Activated CD4-positive, alpha-beta T cell treated with anti-CD3 and anti-CD28 coated beads, Interleukin-2, amount 50 U/mL, for 1 hour (primary cell): ENCODE results near the gene CCDC86.

Source experiments
- DNase-seq: peaks from one replicate; pipeline ENCODE4 v3.0.0-alpha.2; 2020

CCDC86 gene

DNA sequence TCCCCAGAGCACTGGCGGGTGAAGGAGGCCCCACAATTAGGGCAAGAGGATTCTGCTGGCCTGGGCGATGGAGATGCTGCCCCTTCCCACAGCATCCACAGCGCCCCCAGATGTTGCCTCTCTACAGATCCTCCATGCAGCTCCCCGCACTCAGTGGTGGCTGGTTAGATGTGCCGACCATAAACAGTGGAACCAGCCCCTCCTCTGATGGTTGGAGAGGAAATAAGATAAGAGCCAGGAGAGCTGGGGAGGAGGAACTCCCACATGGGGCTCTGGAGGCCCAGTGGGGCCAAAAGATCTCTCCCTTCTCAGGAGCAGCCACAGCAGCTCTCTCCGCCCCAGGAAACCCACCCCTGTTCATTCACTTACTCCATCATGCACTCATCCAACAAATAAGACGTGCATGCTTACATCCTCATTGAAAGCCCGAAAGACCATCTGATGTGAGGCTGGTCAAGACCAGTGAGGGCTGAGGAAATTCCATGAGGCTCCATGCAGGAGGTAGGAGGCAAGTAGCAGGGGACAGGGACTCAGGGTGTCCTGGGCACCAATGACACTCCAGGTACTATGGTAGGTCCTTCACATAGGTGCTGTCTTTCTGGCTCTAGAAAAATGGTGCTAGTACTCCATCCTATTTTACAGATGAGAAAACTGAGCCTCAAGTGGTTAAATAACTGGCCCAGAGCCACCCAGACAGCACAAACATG lies 12.4 kb downstream of the CCDC86 start:
- no peak for DNase-seq

DNA sequence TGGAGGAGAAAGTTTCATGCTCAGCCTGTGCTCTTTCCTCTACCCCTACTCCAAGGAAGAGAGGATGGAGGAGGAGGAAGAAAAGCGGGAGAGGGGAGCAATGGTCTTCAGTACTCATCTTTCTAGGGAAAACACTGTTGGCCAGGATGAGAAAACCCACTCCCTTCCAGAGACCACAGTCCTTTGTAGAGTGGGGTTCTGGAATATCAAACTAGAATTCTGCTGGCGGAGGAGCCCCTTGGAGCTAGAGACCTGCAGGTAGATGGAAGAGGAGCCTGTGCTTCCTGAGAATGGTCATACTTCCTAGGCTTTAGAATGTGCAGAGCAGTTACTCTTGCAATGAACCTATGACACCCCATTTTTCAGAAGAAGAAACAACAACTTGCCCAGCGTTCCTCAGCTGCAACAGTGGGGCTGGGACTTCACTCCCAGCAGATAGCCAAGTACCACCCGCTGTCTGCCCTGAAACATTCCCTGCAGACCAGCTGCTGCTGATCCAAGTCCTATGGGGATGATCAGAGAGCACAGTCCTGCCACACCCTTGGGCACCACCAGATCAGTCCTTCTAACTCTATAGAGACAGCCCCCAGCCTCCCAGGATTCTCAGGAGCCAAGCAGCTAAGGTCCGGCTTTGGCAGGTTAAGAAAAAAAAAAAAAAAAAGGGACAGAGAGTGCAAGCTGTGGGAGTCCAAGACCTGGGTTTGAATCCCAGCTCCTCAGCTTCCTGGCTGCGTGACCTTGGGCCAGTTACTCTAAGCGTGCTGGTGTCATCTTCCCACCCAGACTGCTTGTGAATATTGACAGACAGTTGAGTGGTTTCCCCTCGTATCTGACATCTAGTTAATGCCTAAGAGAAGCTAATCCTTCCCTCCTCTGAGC lies 13.2 kb downstream of the CCDC86 start:
- no peak for DNase-seq

DNA sequence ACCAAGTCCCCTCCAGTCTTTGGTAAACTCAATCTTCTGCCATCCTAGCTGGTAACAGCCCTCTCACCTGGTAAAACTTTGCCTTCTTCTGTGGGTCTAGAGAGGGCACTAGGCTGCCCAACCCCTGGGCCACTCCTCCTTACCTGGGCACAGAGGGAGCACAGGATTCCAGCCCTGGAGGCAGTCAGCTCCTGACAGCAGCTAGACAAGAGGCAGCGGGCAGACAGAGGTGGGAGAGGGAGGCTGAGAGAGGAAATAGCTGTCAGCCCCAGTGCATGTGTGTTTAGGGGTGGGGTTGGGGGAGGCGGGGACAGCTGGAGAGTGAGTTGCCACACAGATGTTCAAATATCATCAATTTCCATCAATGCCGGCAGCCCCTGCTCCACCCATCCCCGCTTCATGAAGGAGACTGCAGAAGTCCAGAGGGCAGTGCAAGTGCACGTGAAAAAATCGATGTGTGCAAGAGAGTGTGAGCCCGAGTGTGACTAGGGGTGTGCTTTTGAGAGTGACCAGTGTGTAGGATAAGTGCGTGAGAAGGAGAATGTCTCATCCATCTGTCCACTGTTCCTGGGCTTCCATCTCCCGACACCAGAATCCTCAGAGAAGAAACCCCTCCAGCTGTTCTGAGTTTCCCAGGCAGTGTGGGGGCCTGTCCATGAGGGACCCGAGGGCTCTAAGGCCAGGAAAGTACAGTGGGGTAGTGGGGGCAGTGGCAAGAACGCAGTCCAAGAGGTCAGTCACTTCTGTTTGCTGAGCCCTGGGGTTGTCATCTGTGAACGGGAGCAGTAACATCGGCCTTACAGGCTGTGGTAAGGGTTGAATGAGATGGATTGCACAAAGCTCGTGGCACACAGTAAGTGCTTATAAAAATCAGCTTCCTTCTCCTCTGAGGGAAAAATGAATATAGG lies 14.1 kb downstream of the CCDC86 start, which contains the start of gene PTGDR2:
TSS of gene PTGDR2 (minus strand) at position 225 of the 908 bp plus-strand sequence. CDS start 2,228 bp downstream, outside the sequence.
- no peak for DNase-seq

DNA sequence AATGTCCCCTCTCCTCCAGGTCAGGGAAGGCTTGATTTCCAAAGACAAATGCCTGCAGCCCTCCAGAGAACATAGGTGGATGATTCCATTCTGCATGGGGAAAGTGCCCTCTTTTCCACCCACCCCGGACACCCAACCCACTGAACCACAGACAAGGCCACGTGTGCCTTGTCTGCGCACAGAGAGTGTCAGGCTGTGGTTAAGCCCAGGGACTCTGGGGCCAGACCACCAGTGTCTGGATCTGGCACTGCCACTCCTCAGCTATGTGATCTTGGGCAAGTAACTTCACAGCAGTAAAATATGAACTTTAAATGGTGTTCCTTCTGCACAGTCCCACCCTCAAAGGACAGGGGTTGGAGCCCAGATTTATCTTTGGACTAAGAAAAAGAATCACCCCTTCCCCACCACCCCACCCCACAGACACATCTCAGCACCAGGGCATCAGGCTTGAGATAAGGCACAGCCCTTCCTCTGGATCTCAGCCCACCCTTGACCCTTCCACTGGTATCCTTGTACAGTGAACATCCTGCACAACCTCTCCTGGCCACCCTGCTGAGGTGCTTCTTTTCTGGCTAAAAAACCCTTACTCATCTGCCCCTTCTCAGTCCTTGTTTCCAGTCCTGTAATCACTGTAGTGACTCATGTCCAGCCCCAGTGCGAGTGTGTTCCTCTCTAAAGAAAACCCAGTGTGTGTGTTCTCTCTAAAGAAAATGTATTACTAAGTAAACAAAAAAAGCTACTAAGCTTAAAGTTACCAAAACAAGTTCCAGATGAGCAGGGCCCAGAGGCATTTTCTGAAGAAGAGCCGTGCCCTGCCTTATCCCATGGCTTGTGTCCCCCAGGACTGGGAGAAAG lies 15.7 kb downstream of the CCDC86 start:
- no peak for DNase-seq

DNA sequence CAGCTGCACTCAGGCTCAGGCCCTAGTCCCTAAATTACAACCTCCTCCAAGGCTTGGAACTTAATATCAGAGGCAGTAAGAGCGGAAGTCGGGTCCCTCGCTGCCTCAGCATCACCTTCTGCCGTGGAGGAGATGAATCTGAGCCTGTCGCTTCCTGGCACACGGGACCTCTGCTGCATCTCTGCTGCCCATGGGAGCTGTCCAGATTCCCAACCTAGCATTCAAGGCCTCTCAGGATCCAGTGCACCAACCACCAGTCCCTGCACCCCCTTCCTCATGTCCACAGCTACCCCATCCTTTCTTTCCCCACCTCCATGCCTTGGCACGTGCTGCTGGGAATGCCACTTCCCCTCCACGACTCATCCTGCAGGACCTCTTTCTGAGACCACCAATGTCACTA lies 16.3 kb downstream of the CCDC86 start:
- DNase-seq: no peak

DNA sequence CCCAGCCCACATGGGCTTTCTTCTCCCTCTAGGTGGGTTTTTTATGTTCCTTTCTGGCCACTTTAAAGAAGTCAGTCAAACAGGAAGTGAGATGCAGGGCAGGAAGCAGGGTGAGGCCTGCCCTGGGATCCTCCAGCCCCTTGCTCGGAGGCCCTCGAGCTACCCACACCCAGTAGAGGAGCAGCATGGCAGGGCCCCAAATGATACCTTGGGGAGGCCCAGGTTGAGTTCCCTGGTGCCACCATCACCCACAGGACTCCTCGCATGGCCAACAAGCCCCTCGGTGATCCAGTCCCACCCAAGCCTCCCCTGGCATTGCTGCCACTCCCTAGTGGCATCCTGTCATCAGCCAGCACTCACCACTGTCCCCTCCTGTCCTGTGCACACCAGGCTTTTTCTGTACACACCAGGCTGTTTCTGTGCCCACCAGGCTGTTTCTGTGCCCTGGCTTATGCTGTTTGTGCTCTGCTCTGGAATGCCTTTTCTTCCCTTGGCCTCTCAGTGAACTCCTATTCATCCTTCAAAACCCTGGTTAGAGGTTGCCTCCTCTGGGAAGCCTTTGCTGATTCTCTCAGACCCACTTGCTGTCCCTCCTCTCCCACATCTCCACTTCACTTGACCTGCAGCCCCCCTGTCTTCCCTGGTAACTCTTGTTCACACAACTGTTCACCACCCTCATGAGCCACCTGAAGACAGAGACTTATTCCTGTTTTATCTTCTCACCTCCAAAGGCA lies 17.0 kb downstream of the CCDC86 start:
- DNase-seq: no peak

DNA sequence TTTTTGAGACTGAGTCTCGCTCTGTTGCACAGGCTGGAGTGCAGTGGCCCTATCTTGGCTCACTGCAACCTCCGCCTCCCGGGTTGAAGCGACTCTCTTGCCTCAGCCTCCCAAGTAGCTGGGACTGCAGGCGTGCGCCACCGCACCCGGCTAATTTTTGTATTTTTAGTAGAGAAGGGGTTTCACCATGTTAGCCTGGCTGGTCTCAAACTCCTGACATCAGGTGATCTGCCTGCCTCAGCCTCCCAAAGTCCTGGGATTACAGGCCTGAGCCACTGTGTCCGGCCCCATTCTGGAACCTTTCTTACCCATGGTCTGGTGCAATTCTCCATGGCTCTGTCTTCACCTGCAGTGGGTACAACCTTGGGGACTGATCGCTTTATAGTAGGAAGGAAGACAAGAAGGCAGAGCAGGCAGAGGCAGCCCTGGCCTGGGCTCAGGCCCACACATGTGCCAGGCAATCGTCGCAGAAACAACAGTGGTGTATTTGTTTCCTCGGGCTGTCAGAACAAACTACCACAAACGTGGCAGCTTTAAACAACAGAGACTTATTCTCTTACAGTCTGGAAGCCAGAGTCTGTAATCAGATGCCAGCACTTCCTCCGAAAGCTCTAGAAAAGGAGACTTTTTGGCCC lies 17.8 kb downstream of the CCDC86 start:
- no peak for DNase-seq

DNA sequence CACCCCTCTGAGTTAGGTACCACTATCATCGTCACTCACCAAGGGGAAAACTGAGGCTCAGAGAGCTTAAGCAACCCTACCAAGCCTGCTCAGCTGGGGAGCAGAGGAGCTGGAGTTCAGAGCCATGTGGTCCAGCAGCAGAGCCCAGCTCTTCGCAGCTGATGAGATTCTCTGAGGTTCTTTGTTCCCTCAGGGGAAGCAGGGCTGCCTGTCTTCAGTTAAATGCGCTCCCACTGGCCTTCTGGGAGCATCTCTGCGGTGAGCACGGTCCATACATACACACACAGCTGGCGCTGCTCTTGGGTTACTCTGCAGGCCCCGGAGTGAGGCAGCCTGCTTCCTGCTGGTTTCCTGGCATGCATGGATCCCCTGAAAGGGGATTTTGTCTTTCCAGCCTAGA lies 19.0 kb downstream of the CCDC86 start:
- no peak for DNase-seq

DNA sequence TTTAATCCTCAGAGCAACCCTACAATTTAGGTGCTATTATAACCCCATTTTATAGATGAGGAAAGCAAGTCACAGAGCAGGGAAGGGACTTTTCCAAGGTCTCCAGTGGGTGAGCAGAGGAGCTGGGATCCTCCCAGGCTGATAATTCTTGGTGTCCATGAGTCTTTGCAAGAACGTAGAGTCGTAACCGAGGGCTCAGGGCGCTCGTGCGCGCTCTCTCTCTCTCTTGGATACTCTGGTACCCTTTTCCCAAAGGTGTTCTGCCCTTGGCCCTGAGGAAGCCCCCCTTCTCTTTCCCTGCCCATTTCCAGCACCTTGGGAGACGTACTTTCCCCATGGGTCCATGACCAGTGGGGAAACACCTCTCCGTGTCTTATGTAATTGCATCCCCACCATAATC lies 20.3 kb downstream of the CCDC86 start:
- DNase-seq: no peak

DNA sequence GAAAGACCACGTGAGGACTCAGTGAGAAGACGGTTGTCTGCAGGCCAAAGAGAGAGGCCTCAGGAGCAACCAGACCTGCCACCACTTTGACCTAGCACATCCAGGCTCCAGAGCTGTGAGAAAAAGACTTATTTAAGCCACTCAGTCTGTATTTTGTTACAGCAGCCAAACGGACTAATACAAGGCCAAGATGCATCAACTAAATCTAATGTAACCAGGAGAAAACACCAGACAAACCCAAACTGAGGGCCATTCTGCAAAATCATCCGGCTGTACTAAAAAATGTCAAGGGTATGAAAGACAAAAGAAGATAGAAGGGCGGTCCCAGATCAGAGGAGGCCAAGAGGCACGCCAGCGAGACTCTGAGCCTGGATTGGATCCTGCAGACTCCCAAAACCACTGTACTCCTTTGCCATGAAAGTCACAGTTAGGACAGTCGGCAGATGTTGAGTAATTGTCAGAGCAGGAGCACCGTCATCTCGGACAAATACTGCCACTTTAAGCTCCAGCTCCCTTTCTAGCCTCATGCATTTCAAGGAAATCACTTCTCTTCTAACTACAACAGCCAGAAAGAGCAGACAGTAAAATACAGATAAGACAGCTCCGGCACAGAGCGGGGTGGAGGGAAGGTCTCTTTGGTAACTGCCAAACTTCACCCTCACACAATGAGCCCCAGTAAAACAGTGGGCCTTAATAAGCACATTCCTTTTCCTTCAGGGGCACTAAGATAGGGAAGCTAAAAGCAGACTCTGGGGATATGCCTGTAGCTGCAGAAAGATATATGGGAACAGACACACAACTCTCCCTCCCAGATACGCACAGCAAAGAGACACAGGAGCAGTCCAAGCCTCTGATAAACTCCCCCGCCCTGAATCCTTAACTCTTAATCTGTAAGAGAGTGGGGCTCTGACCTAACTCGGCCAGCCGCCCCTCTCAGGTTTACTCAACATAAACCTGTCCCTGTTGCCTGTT lies 21.9 kb downstream of the CCDC86 start:
- no peak for DNase-seq

DNA sequence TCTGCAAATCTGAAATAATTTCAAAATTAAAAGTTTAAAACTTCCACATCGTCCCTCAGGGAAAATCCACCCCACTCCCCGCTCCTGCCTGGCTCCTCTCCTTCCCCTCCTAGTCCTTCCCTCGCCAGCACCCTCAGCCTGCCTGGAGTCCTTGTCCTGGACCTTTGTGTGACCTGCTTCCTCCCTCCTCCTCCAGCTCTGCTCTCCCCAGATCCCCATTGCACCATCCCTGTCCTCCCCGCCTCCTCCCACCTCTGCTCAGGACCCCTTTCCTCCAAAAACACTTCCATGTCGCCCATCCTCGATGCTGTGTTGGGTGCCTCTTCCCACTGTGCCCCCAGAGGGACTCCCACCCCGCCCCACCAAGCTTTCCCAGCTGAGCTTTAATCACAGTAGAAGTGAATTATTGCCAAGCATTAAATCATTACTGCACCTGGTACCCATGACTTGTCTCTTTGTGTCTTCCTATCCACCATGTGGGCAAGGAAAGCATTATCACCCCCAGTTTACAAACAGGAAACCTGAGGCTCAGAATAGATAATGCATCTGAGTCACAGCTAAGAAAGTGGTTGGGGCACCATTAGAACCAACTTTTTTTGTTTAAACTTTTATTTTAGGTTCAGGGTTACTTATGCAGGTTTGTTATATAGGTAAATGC lies 23.1 kb downstream of the CCDC86 start:
- DNase-seq: no peak

DNA sequence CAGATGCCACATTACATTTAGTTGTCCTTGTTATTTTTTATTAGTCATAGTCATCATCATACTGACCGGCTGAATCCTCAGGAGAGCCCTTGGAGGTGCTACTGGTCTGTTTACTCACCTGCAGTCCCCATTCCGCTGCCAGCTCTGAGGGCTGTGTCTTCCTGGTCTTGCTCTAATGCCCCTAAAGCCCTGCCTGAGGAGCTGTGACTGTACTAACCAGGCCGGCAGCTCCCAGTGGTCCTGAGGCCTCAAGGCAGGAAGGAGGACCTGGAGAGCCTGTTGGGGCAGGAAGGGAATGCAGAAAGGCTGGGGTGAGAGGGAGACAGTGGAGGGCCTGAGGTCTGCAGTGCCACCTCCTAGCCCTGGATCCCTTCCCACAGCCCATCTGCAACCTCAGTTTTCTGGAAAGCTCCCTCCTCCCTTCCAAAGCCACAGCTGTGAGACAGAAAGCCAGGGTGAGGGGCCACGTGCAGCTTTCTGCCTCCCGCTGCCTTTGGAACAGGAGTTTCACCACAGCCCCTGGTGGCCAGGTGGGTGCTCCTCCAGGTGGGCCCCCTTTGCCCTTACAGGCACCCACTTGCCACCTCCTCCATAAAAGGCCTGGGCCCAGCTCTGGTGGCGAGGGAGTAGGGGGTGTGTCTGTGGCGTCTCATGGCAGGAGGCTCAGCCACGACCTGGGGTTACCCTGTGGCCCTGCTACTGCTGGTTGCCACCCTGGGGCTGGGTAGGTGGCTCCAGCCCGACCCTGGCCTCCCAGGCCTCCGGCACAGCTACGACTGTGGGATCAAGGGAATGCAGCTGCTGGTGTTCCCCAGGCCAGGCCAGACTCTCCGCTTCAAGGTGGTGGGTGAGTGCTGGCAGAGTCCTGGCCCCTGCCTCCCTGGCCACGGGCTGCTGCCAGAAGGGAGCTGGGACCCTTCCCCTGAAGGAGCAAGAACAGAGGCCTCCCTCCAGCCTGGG lies 25.3 kb downstream of the CCDC86 start, which contains the start of gene ZP1:
TSS of gene ZP1 (plus strand) at position 632 of the 960 bp plus-strand sequence. CDS start at position 652, 20 bp downstream.
- no peak for DNase-seq

DNA sequence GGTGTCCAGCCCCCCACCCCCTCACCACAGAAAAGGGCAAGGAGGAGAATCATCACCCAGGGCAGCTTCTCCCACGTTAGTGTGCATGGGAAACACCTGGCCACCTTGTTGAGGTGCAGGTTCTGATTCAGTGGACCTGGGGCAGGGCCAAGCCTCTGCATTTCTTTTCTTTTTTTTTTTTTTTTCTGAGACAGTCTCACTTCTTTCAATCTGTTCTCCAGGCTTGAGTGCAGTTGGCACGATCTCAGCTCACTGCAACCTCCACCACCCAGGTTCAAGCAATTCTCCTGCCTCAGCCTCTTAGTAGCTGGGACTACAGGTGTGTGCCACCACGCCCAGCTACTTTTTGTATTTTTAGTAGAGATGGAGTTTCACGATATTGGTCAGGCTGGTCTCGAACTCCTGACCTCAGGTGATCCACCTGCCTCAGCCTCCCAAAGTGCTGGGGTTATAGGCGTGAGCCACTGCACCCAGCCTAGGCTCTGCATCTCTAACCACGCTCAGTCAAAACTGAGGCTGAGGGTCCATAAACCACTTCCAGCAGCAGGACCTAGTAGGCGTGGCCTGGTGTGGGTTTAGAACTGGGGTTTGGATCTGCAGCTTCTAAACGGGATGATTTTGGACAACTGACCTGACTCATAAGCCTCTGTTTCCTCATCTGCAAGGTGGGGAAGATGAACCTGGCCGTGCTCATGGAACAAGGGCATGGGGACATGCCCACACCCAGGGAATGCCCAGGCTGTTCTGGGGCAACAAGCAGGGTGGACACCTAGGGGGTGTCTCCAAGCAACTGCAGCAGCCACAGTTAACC lies 26.2 kb downstream of the CCDC86 start:
- no peak for DNase-seq

DNA sequence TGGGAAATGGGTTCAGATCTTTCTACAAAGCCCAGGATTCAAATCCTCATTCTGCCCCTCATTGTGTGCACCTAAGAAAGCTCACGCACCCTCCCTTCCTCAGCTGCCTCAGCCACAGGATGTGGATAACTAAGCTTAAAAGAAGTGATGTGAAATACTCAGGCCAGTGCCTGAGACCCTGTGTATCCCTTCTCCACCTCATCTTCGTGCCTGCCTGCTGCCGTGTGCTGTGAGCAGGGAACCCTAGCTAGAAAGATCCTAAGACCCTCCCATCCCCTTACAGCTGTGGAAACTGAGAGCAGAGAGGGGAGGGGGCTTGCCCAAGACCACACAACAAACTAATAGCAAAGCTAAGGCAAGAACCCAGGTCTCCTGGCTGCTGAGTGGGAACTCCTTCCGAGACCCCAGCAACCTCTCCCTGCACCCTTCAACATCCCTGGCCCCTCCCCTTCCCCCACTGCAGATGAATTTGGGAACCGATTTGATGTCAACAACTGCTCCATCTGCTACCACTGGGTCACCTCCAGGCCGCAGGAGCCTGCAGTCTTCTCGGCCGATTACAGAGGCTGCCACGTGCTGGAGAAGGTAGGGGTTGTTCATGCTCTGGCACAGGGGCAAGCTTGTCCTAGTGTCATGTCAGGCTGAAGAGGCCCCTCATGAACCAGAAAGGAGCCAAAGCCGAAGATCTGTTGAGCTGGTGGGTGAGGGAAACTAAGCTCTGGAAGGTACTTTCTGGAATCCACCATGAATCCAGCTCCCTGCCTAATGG lies 27.0 kb downstream of the CCDC86 start:
- no peak for DNase-seq

DNA sequence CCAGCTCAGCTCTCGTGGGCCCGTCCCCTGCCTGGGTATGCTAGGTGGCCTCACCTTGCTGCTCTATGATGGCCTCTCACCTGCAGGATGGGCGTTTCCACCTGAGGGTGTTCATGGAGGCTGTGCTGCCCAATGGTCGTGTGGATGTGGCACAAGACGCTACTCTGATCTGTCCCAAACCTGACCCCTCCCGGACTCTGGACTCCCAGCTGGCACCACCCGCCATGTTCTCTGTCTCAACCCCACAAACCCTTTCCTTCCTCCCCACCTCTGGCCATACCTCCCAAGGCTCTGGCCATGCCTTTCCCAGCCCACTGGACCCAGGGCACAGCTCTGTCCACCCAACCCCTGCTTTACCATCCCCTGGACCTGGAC lies 27.5 kb downstream of the CCDC86 start:
- DNase-seq: no peak

DNA sequence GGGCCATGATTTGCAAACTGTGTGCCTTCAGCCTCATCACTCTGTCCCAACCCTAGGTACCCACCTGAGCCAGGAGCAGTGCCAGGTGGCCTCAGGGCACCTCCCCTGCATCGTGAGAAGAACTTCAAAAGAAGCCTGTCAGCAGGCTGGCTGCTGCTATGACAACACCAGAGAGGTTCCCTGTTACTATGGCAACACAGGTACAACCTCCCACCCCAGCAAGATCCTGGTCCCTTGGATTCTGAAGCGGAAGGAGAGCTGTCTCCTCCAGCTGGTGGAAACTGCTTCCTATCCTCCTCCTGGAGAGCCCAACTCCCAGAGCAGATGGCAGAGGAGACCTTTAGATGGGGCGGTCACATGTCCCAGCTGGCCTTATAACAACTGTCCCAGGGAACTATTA lies 28.4 kb downstream of the CCDC86 start:
- DNase-seq: no peak
